Karpas-422 (cell line): ENCODE results near the gene REG1B. TPM values are rescaled to one million over a fixed set of nuclear protein-coding genes. Genes with fewer than 3 reads are reported as not detected.
A peak's percentile ranks its signal among the peaks of the same experiment; 100 is the strongest.

Experiments
- DNase-seq: peaks from one replicate; pipeline ENCODE4 v3.0.0-alpha.2; 2015
- H2AFZ ChIP-seq: fragments of 200-600 bp; sonication (generic); 2 replicates; pipeline ENCODE4 v1.6.1; 2014; ENCODE audit warnings: antibody characterized with exemption, low read length, mixed read lengths
- H3K27ac ChIP-seq: fragments of 200-600 bp; sonication (generic); 2 replicates; pipeline ENCODE4 v1.5.1; 2014; ENCODE audit warnings: mild to moderate bottlenecking, low read length, moderate library complexity
- H3K27me3 ChIP-seq: fragments of 200-600 bp; sonication (generic); 2 replicates; pipeline ENCODE4 v1.6.1; 2014; ENCODE audit warnings: low read length, mixed read lengths
- H3K36me3 ChIP-seq: fragments of 200-600 bp; sonication (generic); 2 replicates; pipeline ENCODE4 v1.6.1; 2014; ENCODE audit warnings: low read length, mixed read lengths; ENCODE audit not compliant: insufficient read depth
- H3K4me1 ChIP-seq: fragments of 200-600 bp; sonication (generic); 2 replicates; pipeline ENCODE4 v1.6.1; 2014; ENCODE audit warnings: mild to moderate bottlenecking, low read length, mixed read lengths
- H3K4me2 ChIP-seq: fragments of 200-600 bp; sonication (generic); 2 replicates; pipeline ENCODE4 v1.6.1; 2014; ENCODE audit warnings: low read length, low read depth, mild to moderate bottlenecking; ENCODE audit not compliant: poor library complexity, severe bottlenecking
- H3K4me3 ChIP-seq: fragments of 200-600 bp; sonication (generic); 2 replicates; pipeline ENCODE4 v1.5.1; 2014; ENCODE audit warnings: mild to moderate bottlenecking, antibody characterized with exemption, low read length, mixed read lengths
- H3K79me2 ChIP-seq: fragments of 200-600 bp; sonication (generic); 2 replicates; pipeline ENCODE4 v1.6.1; 2014; ENCODE audit warnings: mild to moderate bottlenecking, low read length, mixed read lengths
- H3K9ac ChIP-seq: fragments of 200-600 bp; sonication (generic); 2 replicates; pipeline ENCODE4 v1.6.0; 2014; ENCODE audit warnings: low read length
- H3K9me2 ChIP-seq: fragments of 200-600 bp; sonication (generic), shearing (Covaris generic); replicated peaks from 2 replicates; pipeline ENCODE4 v1.6.0; 2014; ENCODE audit warnings: mild to moderate bottlenecking, low read length, moderate library complexity; ENCODE audit not compliant: insufficient read depth
- H3K9me3 ChIP-seq: fragments of 300-700, 200-600 bp; sonication (generic); 2 replicates; pipeline ENCODE4 v1.6.1; 2014; ENCODE audit warnings: low read length, mixed read lengths
- H4K20me1 ChIP-seq: fragments of 200-600 bp; sonication (generic); 2 replicates; pipeline ENCODE4 v1.6.1; 2014; ENCODE audit warnings: mild to moderate bottlenecking, antibody characterized with exemption, low read length, low read depth; ENCODE audit not compliant: insufficient read depth
- total RNA-seq: library from RNA; depleted of rRNA; stranded (reverse); fragments of >200 nt; shearing (Covaris generic); gene quantifications from 2 replicates; pipeline ENCODE4 v1.2.3, GENCODE V29; 2014; ENCODE audit warnings: low replicate concordance; rRNA removed

REG1B gene
- total RNA-seq, result not detected in 2 replicates

DNA sequence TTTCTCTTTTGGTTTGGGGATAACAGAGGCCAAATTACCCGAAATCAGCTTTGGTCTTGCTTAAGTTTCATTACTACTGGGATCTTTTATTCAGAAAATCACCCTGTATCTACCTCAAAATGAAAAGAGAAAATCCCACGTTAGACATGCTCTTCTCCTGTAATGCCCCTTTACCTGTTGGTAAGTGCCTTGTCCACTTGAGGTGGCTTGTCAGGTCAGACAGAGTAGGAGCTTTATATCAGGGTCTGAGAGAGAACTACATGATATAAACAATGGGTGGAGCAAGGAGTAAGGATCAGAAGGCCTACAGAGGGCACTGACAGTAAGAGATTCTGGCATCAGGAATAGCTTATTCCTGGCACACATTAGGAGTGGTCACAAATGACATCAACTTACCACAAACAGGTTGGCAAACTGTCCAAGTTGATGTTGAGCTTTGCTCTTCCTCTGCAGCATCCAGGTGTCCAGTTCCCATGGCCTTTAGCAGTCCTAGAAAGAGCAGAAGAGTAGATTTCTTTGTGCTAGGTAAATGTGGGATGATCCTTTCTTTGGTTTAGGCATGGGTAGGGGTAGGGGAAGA lies at the start of gene REG1B:
REG1B (minus strand) TSS at position 209 of the 580 bp plus-strand sequence. CDS start 381 bp downstream, outside the sequence.
- Histone ChIP-seq H3K4me2 (no peak within 1 kb of the TSS), H3K4me1 (peaks cover 5% of the 10 kb centered on the region), H3K27me3 (no peaks in the 10 kb centered on the region), H3K9me3 (no peaks in the 10 kb centered on the region), H3K4me3 (no peak within 1 kb of the TSS), H3K36me3 (no peaks in the 10 kb centered on the region), H3K27ac (no peak within 1 kb of the TSS), H2AFZ (no peak within 1 kb of the TSS), H3K9me2 (no peaks in the 10 kb centered on the region), H3K9ac (no peak within 1 kb of the TSS), H4K20me1 (no peaks in the 10 kb centered on the region), H3K79me2 (no peaks in the 10 kb centered on the region)
- DNase-seq, result no peak

DNA sequence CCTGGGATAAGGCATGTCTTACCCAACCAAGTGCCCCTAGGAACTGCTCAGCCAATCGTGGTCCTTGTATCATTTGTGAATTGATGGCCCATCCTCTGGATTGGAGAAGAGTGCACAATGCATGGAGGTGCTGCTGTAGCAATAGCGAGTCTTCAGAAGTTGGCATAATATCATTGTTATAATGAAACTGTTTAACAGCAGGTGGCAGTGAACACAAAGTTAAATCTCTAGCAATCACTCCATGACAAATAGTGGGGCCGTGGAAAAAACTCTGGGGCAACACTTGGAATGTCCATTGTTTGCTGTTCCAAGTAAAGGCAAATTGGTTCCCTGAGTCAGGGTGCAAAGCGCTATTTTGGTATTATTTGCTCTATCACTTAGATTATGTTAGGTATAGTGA lies 43.9 kb upstream of the REG1B start:
- Histone ChIP-seq H3K4me2 (no peak overlapping the region), H3K4me3 (no peak overlapping the region), H3K36me3 (no peaks in the 10 kb centered on the region), H2AFZ (no peak overlapping the region), H3K9me3 (no peaks in the 10 kb centered on the region), H3K27ac (no peak overlapping the region), H3K79me2 (no peaks in the 10 kb centered on the region), H3K9ac (no peak overlapping the region), H3K27me3 (peaks cover 3% of the 10 kb centered on the region; the same call in 1 of the 2 replicates), H3K9me2 (no peaks in the 10 kb centered on the region), H3K4me1 (no peaks in the 10 kb centered on the region), H4K20me1 (no peaks in the 10 kb centered on the region)
- peak; percentile 51 for DNase-seq

DNA sequence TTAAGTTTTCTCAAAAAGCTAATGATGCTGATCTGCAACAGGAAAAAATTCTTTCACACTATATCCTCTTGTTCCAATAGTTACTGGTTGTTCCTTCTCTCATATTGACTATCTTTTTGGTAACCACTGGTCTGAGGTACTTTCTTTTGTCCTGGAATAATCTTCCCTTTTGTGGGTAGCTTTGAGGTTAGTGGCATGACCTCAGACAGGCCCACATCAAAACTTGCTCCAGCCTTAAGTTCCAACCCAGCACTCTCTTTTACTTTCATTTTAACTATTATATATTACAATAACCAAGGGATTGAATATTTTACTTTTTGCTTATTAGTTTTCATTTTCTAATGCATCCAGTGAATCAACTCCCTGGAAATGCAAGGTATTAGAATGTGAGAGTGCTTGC lies 42.0 kb upstream of the REG1B start:
- Histone ChIP-seq H2AFZ (no peak overlapping the region), H3K4me2 (no peak overlapping the region), H3K4me1 (peaks cover 6% of the 10 kb centered on the region), H3K27me3 (peaks cover 3% of the 10 kb centered on the region; the same call in 1 of the 2 replicates), H4K20me1 (no peaks in the 10 kb centered on the region), H3K27ac (no peak overlapping the region), H3K79me2 (no peaks in the 10 kb centered on the region), H3K4me3 (no peak overlapping the region), H3K36me3 (no peaks in the 10 kb centered on the region), H3K9ac (no peak overlapping the region), H3K9me3 (no peaks in the 10 kb centered on the region), H3K9me2 (no peaks in the 10 kb centered on the region)
- DNase-seq, result no peak

- Histone ChIP-seq H4K20me1 (no peaks in the 10 kb centered on the region), H2AFZ (no peak overlapping the region), H3K9me3 (no peaks in the 10 kb centered on the region), H3K36me3 (no peaks in the 10 kb centered on the region), H3K27me3 (no peaks in the 10 kb centered on the region; the same call in 1 of the 2 replicates), H3K4me3 (no peak overlapping the region), H3K4me2 (no peak overlapping the region), H3K79me2 (no peaks in the 10 kb centered on the region), H3K4me1 (peaks cover 6% of the 10 kb centered on the region), H3K9me2 (no peaks in the 10 kb centered on the region), H3K27ac (no peak overlapping the region), H3K9ac (no peak overlapping the region)
- no peak for DNase-seq
Measured at GRCh38 chr2:79129260-79129659, 41.5 kb upstream of the REG1B start.

DNA sequence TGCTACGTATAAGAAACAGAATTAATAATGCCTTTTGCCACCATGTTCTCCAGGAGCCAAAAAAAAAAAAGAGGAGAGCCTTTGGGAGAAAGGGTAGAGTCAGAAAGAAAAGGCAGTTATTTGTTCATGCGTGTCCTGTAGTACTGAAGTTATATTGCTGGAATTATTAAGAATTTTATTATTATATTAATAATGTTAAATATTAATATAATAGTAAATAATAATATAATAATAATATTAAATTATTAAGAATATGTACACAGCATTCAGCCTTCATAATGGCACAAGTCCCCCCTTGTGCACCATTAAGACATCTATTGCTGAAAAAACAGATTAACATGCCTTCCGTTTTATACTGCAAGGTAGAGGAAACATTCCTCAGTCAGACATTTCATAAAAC lies 40.6 kb upstream of the REG1B start:
- H3K36me3 ChIP-seq, result no peaks in the 10 kb centered on the region
- H3K4me1 ChIP-seq, result peaks cover 6% of the 10 kb centered on the region
- no peak overlapping the region for H3K27ac ChIP-seq
- no peaks in the 10 kb centered on the region for H3K79me2 ChIP-seq
- DNase-seq, result no peak
- H3K27me3 ChIP-seq, result no peaks in the 10 kb centered on the region; the same call in 1 of the 2 replicates
- no peak overlapping the region for H3K4me3 ChIP-seq
- no peak overlapping the region for H3K4me2 ChIP-seq
- H2AFZ ChIP-seq, result no peak overlapping the region
- no peak overlapping the region for H3K9ac ChIP-seq
- no peaks in the 10 kb centered on the region for H3K9me2 ChIP-seq
- H4K20me1 ChIP-seq, result no peaks in the 10 kb centered on the region
- H3K9me3 ChIP-seq, result no peaks in the 10 kb centered on the region

- Histone ChIP-seq H3K9me3 (no peaks in the 10 kb centered on the region), H3K36me3 (no peaks in the 10 kb centered on the region), H2AFZ (no peak overlapping the region), H3K9ac (no peak overlapping the region), H3K9me2 (no peaks in the 10 kb centered on the region), H3K79me2 (no peaks in the 10 kb centered on the region), H3K4me2 (no peak overlapping the region), H3K27me3 (no peaks in the 10 kb centered on the region), H4K20me1 (no peaks in the 10 kb centered on the region), H3K4me3 (no peak overlapping the region), H3K27ac (no peak overlapping the region), H3K4me1 (peaks cover 6% of the 10 kb centered on the region)
- no peak for DNase-seq
Measured at GRCh38 chr2:79125721-79125985, 37.9 kb upstream of the REG1B start.

GRCh38 chr2:79124907-79125720 lies 37.3 kb upstream of the REG1B start:
- Histone ChIP-seq H3K27me3 (no peaks in the 10 kb centered on the region), H3K9ac (no peak overlapping the region), H3K4me1 (peaks cover 6% of the 10 kb centered on the region), H3K36me3 (no peaks in the 10 kb centered on the region), H3K79me2 (no peaks in the 10 kb centered on the region), H2AFZ (no peak overlapping the region), H3K4me3 (no peak overlapping the region), H4K20me1 (no peaks in the 10 kb centered on the region), H3K9me3 (no peaks in the 10 kb centered on the region), H3K9me2 (no peaks in the 10 kb centered on the region), H3K4me2 (no peak overlapping the region), H3K27ac (no peak overlapping the region)
- DNase-seq, result no peak

DNA sequence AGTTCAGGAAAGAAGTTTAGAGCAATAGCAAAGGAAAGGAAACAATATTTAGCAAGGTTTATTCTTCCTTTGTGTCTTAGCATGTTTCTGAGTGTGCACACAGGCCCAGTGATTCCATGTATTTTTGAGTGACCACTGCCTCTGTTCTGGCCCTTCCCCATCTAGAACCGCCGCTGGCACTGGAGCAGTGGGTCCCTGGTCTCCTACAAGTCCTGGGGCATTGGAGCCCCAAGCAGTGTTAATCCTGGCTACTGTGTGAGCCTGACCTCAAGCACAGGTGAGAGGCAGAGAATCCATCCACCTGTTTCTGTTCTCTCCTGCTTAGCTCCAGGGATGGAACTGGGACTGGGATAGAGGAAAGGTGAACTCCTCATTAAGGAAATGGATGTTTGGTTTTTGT lies 34.9 kb upstream of the REG1B start:
- Histone ChIP-seq H3K4me3 (no peak overlapping the region), H3K79me2 (no peaks in the 10 kb centered on the region), H3K9me3 (no peaks in the 10 kb centered on the region), H3K36me3 (no peaks in the 10 kb centered on the region), H2AFZ (no peak overlapping the region), H3K4me1 (peaks cover 6% of the 10 kb centered on the region), H3K27ac (no peak overlapping the region), H4K20me1 (no peaks in the 10 kb centered on the region), H3K4me2 (no peak overlapping the region), H3K27me3 (no peaks in the 10 kb centered on the region), H3K9me2 (no peaks in the 10 kb centered on the region), H3K9ac (no peak overlapping the region)
- DNase-seq, result no peak
